GM21737 (cell line): ENCODE data around the gene CFAP126.
A peak's percentile ranks its signal among the peaks of the same experiment; 100 is the strongest.
"Not testable (repeated sequence)": the region's sequence is repeated elsewhere in the genome, so short reads cannot be mapped to it uniquely, and the experiment has no call there.

Experiments
- ATAC-seq: cut with Tn5 transposase; IDR thresholded peaks from one replicate; pipeline ENCODE4 v1.9.1; 2021; ENCODE audit warnings: mild to moderate bottlenecking, moderate library complexity; ENCODE audit not compliant: unreplicated experiment

CFAP126 gene, protein sequence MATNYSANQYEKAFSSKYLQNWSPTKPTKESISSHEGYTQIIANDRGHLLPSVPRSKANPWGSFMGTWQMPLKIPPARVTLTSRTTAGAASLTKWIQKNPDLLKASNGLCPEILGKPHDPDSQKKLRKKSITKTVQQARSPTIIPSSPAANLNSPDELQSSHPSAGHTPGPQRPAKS

DNA sequence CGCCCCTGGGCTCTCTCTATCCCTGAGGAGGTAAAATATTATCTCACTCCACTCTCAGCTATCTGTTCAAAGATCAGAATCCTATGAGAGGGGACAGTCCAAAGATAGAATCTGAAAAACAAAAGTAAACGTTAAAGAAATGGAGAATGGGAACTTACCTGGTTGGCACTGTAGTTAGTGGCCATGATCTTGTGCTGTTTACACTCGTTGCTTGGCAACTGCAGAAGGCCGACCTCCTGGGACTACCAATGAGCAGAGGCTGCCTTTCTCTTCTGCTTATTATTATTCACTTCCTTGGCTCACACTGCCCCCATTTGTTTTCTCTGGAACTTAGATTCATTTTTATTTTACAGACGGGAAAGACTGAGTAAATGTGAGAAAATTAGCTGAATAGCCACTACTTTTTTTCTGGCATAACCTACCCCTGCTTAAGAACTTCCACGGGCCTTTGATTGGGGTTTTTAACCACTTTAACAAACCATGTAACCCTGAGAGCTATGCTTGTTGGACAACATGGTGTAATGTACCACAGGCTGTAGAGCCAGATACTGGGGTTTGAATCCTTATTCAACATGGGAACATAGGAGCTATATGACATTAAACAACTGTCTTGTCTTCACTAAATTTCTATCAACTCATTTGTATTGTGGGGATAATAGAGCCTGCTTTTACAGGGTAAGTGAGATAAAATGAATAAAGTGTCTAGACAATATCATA is at the start of gene CFAP126:
Gene CFAP126 (minus strand): TSS at position 193 of the 717 bp plus-strand sequence. CDS start 8 bp downstream, at position 185.
- peak; percentile 89 for ATAC-seq

DNA sequence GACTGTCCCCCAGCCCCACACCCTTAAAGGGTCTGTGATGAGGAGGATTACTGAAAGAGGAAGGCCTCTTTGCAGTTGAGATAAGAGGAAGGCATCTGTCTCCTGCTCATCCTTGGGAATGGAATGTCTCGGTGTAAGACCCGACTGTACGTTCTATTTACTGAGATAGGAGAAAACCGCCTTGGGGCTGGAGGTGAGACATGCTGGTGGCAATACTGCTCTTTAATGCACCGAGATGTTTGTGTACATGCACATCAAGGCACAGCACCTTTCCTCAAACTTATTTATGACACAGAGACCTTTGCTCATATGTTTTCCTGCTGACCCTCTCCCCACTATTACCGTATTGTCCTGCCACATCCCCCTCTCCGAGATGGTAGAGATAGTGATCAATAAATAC is 45.4 kb upstream of the CFAP126 start:
- ATAC-seq, result not testable (repeated sequence)

DNA sequence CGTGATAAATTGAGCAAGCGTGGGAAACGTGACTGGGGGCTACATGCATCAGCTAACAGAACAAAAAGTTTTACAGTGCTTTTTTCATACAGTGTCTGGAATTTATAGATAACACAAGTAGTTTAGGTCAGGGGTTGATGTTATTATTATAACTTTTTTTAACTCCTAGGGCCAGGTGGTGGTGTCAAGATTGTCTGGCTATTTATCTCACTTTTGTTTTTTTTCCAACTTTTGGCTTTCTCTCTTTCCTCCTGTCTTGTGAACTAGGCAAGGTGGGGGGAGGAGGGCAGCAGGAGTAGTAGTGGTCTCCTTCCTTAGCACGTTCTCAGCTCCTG is 42.9 kb upstream of the CFAP126 start:
- ATAC-seq, result not testable (repeated sequence)

DNA sequence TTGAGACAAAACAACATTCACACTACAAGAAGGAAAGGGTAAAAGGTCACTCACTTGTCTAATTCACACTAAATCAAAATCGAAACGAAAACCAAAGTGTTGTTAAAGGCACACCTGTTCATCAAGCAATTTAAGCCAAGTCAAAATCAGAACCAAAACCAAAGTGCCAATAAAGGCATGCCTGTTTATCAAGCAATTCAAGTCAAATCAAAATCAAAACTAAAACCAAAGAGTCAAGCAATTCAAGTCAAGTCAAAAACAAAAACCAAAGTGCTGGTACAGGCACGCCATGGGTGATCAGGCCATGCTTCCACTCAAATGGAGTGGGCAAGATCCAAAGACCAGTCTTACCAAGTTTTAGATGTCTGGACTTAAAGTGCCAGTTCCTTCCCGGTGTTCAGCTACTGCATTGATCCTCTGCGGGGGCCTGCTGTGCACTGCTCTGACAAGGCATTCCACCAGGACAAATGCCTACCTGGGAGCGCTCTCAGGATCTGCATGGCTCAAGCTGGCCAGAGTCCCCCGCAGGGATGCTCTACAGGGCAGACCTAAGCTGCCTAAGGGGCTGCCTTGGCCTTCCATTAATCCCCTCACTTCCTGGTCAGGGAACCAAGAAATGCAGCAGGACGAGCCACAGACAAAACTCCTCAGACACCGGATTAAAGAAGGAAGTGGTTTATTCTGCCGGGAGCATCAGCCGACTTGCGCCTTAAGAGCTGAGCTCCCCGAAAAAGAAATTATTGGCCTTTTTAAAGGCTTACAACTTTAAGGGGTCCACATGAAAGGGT is 42.4 kb upstream of the CFAP126 start:
- ATAC-seq, result not testable (repeated sequence)

DNA sequence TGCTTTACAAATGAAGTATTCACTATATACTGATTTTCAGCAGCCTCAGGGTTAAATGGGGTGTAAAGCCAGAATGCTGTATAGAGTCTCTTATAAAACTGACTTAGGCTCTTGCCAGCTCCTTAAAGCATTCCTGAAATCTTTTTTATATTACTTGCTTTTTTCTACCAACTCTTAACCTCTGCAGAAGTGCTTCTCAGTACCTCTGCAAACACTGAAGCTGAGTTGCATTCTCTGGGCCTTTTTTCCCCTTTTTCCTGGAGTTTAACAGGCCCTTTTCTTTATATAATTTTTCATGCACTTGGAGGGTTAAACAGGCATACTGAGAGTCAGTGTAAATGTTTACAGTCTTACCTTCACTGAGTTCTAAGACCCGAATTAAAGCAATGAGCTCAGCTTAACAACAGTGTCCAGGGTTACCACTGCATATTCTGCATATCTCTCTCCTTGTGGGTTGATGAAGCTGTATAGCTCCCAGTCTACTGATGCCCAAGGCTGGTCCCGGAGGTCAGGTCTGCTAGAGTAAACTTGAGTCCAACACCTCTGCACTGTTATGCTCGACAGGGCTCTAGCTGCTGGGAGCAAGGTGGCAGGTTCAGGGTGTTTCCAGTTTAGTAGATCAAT is 40.9 kb upstream of the CFAP126 start:
- ATAC-seq, result no peak

DNA sequence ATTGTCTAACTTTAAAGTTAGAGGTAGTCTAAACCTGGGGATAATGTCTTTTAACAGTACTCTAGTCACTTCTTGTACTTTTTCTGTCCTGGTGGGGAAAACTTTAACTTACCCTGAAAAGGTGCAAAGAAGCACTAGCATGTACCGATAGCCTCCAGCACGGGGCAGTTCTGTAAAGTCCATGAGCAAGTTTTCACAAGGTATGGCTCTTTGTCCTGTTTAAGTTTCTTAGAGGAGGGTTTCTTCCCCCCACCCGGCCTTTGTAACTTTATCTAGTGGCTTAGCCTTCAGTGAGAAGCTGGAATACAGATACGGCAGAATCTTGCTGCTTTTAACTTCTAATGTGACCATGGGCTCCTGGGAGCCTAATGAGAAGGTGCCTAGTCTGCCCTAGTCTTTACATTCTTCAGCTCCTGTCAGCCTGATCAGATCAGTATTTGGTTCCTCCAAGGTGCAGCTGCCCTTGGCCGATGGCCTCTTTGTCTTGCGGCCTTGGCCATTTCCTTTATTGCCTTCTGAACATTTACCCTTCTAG is 39.8 kb upstream of the CFAP126 start:
- no peak for ATAC-seq

DNA sequence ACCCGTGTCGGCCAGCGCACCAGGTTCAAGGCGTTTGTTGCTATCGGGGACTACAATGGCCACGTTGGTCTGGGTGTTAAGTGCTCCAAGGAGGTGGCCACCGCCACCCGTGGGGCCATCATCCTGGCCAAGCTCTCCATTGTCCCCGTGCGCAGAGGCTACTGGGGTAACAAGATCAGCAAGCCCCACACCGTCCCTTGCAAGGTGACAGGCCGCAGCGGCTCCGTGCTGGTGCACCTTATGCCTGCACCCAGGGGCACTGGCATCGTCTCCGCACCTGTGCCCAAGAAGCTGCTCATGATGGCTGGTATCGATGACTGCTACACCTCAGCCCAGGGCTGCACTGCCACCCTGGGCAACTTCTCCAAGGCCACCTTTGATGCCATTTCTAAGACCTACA is 38.9 kb upstream of the CFAP126 start:
- ATAC-seq, result not testable (repeated sequence)

DNA sequence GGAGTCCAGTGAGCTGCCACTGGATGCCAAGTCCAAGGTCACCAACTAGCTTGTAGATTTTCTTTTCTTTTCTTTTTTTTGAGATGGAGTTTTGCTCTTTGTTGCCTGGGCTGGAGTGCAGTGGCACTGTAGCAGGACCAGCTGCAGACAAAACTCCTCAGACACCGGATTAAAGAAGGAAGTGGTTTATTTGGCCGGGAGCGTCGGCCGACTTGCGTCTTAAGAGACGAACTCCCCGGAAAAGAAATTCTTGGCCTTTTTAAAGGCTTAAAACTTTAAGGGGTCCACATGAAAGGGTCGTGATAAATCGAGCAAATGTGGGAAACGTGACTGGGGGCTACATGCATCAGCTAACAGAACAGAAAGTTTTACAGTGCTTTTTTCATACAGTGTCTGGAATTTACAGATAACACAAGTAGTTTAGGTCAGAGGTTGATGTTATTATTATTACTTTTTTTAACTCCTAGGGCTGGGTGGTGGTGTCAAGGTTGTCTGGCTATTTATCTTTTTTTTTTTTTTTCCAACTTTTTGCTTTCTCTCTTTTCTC is 36.4 kb upstream of the CFAP126 start:
- no peak for ATAC-seq

DNA sequence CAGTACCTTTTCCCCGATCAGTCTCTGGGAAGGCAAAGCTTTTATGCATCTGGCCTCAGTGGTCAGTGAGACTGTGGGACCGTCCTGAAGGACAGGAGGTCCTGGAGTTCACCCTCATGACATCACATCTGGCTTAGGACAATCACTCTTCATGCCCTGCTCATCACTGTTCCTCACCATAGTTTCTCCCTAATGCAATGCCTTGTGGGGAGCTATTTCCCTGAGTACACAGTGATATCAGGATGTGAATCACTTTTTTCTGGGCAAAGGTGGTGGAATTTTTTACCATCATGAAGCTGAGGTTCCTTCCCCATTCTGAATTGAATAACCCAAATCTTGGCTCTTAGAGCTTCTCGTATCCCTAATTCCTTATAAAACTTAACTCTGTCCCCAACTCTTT is 34.8 kb upstream of the CFAP126 start:
- ATAC-seq, result no peak

DNA sequence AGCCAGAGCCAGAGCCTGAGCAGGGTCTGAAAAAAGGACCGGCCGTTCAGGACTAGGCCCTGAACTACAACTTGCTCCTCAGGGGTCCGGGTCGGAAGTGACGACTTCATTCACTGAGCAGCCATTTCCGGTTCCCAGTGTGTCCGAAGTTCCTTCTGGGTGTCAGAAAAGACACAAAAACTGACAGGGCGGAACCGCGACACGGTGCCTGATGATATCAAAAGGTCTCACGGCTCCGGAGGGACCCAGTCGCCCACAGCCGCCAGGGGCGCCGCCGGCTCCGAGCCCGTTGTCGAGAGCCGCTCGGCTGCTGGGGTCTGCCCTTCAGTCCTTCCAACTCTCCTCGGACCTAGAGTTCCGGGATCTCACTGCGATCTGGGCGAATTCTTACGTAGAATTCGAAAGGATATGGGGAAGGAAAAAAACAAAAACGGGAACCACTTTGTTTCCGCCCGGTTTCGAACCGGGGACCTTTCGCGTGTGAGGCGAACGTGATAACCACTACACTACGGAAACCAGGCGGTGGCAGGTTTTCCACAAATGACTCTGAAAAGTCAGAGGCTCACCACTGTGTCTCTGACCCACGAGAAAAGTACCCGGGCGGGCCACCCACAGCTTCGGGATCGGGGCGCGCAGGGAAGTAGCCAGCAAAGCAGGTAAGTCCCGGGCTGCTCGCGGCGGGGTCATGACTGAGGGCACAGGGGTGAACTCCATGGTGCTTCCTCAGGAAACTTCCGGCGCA is 31.8 kb upstream of the CFAP126 start:
- peak; percentile 70 for ATAC-seq

DNA sequence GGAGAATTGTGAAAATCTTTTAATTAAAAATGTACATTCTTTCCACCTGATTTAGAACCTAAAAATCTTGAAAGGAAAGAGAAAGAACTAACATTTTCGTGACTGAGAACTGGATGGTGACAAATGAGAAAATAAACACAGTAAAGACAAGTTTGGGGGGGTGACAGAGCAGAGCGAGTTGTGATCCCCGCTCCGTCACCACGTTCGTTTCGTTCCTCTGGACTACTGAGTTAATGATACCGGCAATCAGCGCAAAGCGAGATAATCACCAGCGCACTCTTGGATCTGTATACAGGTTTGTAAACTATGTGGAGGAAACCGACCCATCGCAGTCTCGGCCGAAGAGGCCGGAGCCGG is 31.2 kb upstream of the CFAP126 start:
- peak; percentile 15 for ATAC-seq

DNA sequence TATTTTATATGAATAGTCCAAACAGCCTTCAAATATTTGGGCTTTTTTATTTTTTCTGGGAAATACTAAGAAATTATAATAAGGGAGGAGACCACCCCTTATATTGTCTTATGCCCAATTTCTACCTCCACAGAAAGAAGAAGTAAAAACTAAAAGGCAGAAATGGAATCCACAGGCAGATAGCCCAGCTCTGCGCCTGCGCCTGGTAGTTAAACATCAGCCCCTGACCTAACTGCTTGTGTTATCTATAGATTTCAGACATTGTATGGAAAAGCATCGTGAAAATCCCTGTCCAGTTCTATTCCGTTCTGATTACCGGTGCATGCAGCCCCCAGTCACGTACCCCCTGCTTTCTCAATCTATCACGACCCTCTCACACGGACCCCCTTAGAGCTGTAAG is 29.4 kb upstream of the CFAP126 start:
- not testable (repeated sequence) for ATAC-seq

DNA sequence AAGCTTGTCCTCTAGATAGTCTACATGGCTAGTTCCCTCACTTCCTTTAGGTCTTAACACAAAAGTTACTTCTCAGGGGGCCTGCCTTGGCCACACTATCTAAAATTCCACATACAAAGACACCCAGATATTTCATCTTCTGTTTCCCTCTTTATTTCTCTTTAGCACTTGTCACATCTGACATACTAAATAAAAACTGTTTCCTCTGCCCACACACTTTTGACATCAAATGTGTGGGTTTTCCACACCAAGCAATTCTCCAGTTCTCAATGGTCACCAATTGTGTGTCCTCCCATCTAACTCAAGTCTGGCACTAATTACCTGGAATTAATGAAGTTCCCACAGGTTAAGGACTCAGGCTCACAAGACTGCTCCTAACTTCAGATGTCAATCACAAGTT is 25.5 kb upstream of the CFAP126 start:
- no peak for ATAC-seq

DNA sequence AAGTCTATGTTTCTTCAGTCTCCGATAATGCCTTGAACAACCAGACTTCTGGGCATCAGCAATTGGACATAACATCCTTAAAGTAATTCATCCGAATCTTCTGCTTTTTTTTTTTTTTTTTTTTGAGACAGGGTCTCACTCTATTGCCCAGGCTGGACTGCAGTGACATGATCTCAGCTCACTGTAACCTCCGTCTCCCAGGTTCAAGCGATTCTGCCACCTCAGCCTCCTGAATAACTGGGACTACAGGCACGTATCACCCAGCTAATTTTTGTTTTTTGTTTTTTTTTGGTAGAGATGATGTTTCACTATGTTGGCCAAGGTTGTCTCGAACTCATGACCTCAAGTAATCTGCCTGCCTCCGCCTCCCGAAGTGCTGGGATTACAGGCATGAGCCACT is 23.9 kb upstream of the CFAP126 start:
- no peak for ATAC-seq

DNA sequence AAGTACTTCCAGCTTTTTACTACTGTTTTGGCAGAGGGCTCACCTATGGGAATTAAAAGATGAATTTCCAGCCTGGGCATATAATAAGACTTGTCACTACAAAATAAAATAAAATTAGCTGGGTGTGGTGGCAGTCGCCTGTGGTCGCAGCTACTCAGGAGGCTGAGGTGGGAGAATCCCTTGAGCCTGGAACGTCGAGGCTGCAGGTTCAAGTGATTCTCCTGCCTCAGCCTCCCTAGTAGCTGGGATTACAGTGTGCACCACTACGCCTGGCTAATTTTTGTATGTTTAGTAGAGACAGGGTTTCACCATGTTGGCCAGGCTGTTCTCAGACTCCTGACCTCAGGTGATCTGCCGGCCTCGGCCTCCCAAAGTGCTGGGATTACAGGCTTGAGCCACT is 23.5 kb upstream of the CFAP126 start:
- ATAC-seq, result not testable (repeated sequence)

DNA sequence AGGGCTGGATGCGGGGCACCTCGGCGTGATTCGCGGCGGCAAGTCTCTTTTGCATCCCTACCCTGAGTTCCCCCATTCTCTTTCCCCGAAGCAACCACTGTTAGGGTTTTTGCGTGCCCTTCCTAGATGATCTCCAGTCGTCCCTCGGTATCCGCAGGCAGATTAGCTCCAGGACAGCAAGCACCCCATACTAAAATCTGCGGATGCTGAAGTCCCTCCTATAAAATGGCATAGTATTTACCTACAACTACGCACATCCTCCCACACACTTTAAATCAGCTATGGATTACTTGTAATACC is 22.8 kb upstream of the CFAP126 start:
- ATAC-seq, result no peak

DNA sequence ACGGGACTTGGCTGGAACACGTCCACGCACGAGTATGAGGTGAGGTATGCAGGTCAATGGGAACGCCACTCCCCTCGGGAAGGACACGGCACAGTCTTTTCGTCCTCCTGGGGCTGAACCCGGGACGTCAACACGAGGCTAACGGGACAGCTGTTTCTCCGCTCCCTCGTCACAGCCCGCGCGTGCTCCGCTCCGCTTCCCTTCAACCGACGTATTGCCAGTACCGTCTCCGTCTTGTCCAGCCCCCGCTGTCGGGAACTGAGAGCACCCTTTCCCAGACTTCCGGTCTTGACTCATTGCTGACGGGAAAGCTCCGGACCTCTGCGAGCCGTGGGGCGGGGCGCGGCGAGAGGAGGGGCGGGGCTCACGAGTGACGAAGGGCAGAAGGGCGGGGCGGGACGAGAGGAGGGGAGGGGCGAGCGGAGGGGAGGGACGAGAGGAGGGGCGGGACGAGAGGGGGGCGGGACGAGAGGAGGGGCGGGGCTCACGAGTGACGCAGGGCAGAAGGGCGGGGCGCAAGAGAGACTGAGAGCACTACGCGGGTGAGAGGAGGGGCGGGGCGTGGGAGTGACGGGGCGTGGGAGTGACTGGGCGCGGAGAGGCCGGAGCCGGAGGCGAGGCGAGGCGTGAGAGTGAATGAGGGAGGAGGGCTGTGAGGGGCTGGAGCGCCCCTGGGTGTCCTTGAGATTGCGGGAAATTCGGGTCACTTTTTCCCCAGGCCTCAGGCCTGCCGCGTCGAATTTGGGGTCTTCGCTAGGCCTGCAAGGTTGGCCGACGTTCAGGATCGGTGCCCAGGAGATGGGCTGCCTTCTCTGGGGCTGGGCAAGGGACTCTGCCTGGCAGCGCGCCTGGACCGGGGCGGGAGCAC is 22.2 kb upstream of the CFAP126 start:
- ATAC-seq, result peak; percentile 75

DNA sequence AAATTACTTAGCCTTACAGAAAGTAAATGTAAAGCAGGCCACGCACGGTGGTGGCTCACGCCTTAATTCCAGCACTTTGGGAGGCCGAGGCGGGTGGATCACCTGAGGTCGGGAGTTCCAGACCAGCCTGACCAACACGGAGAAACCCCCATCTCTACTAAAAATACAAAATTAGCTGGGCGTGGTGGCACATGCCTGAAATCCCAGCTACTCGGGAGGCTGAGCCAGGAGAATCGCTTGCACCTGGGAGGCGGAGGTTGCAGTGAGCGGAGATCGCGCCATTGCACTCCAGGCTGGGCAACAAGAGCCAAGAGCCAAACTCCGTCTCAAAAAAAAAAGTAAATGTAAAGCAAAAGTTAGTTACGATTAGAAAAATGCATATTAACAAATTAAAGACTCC is 21.5 kb upstream of the CFAP126 start:
- ATAC-seq, result not testable (repeated sequence)

DNA sequence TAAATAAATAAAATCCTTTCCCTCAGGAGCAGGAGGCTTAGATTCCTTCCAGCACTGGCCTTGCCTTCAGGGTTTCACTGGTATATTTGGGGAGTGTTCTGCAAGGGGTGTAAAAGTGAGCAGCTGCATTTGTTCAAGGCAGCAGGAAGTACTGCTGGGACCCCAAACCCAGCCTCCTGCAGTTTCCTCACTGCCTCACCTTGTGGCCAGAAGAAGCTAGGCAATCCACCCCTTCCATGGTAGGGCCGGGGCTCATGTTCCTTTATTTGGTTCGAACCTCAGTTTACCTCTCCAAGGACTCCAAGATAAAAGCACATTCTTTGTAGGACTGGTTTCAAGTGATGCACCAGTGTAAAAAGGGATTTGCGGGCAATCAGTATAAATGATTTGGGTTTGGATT is 21.0 kb upstream of the CFAP126 start:
- ATAC-seq, result no peak
